Gastrocnemius medialis (tissue), 4 donors: Measurements from ENCODE around the gene ARHGAP10.

Experiments used
- CTCF ChIP-seq, 5 experiments: fragments of 450-650 bp in 3 of 5; fragments of 200-600 bp in 2 of 5; sonication (generic) in 2 of 5; IDR thresholded peaks in 4 of 5; conservative IDR thresholded peaks in 1 of 5; 1 replicate in 4 of 5; 2 replicates in 1 of 5; pipeline ENCODE4 v1.5.1; 2016 to 2019; ENCODE audit warnings: antibody characterized with exemption in 5 of 5, mild to moderate bottlenecking in 3 of 5, moderate library complexity in 3 of 5
- POLR2A ChIP-seq, 2 donors: fragments of 450-650 bp; IDR thresholded peaks; one replicate each; pipeline ENCODE4 v1.6.1; 2017; ENCODE audit warnings: antibody characterized with exemption in 2 of 2, mild to moderate bottlenecking in 2 of 2, moderate library complexity in 2 of 2

GRCh38 chr4:147950841-147951240 lies 219.0 kb downstream of the ARHGAP10 start:
- no peak for TF ChIP-seq CTCF (IDR thresholded peaks at IDR 0.05 in 4 of 5, conservative IDR thresholded peaks at IDR 0.05 in 1 of 5)
- no peak for TF ChIP-seq POLR2A (IDR thresholded peaks at IDR 0.05)
